H9 (cell line): ENCODE results near the gene TMEM132D. TPM values are rescaled to one million over a fixed set of nuclear protein-coding genes. Genes with fewer than 3 reads are reported as not detected.

Experiments used
- DNase-seq: peaks from one replicate; pipeline ENCODE4 v3.0.0-alpha.2; 2017
- H2AFZ ChIP-seq: one replicate; pipeline ENCODE4 v1.6.1; 2013; ENCODE audit warnings: mild to moderate bottlenecking, low read length, control low read depth, moderate library complexity
- H2AK5ac ChIP-seq: 2 replicates; pipeline ENCODE4 v1.6.1; 2013; ENCODE audit warnings: low read length, control low read depth, mixed read lengths; ENCODE audit not compliant: insufficient read length
- H2BK120ac ChIP-seq: one replicate; pipeline ENCODE4 v1.6.1; 2013; ENCODE audit warnings: low read depth, mild to moderate bottlenecking, low read length, control low read depth, inconsistent platforms; ENCODE audit not compliant: poor library complexity, severe bottlenecking
- H2BK12ac ChIP-seq: 2 replicates; pipeline ENCODE4 v1.6.1; 2013; ENCODE audit warnings: low read length, control low read depth, mixed read lengths, low read depth; ENCODE audit not compliant: insufficient read length
- H2BK15ac ChIP-seq: 2 replicates; pipeline ENCODE4 v1.6.1; 2013; ENCODE audit warnings: low read depth, low read length, control low read depth
- H2BK20ac ChIP-seq: one replicate; pipeline ENCODE4 v1.6.1; 2013; ENCODE audit warnings: low read depth, mild to moderate bottlenecking, low read length, control low read depth, inconsistent platforms; ENCODE audit not compliant: poor library complexity, severe bottlenecking
- H2BK5ac ChIP-seq: 2 replicates; pipeline ENCODE4 v1.6.1; 2013; ENCODE audit warnings: low read length, control low read depth, mixed read lengths; ENCODE audit not compliant: insufficient read length
- H3K14ac ChIP-seq: 2 replicates; pipeline ENCODE4 v1.6.1; 2013; ENCODE audit warnings: low read length, control low read depth; ENCODE audit not compliant: insufficient read depth
- H3K18ac ChIP-seq: 2 replicates; pipeline ENCODE4 v1.6.1; 2013; ENCODE audit warnings: low read depth, mild to moderate bottlenecking, mixed read lengths, low read length, control low read depth; ENCODE audit not compliant: insufficient read length
- H3K23ac ChIP-seq: 2 replicates; pipeline ENCODE4 v1.6.1; 2013; ENCODE audit warnings: low read length, control low read depth, mixed read lengths, low read depth; ENCODE audit not compliant: insufficient read length
- H3K23me2 ChIP-seq: 2 replicates; pipeline ENCODE4 v1.6.1; 2013; ENCODE audit warnings: low read depth, mild to moderate bottlenecking, mixed read lengths, low read length, control low read depth; ENCODE audit not compliant: insufficient read length, poor library complexity, severe bottlenecking
- H3K27ac ChIP-seq: 2 replicates; pipeline ENCODE4 v1.5.1; 2013; ENCODE audit warnings: low read length, control low read depth, mixed read lengths, low read depth; ENCODE audit not compliant: insufficient read length
- H3K27me3 ChIP-seq: 2 replicates; pipeline ENCODE4 v1.6.1; 2013; ENCODE audit warnings: low read length, control low read depth, inconsistent platforms; ENCODE audit not compliant: insufficient read depth
- H3K4ac ChIP-seq: 2 replicates; pipeline ENCODE4 v1.6.1; 2013; ENCODE audit warnings: low read depth, mild to moderate bottlenecking, control low read depth, inconsistent platforms, low read length, moderate library complexity
- H3K4me1 ChIP-seq: 2 replicates; pipeline ENCODE4 v1.6.1; 2013; ENCODE audit warnings: low read length, control low read depth, inconsistent platforms; ENCODE audit not compliant: insufficient read depth
- H3K4me2 ChIP-seq: 2 replicates; pipeline ENCODE4 v1.6.1; 2013; ENCODE audit warnings: low read length, control low read depth, mixed read lengths; ENCODE audit not compliant: insufficient read length, insufficient read depth
- H3K56ac ChIP-seq: 2 replicates; pipeline ENCODE4 v1.6.1; 2013; ENCODE audit warnings: low read depth, mild to moderate bottlenecking, mixed read lengths, low read length, control low read depth; ENCODE audit not compliant: insufficient read length
- H3K79me1 ChIP-seq: 2 replicates; pipeline ENCODE4 v1.6.1; 2013; ENCODE audit warnings: low read depth, mild to moderate bottlenecking, moderate library complexity, low read length, control low read depth, inconsistent platforms; ENCODE audit not compliant: insufficient read depth, poor library complexity, severe bottlenecking
- H3K79me2 ChIP-seq: 2 replicates; pipeline ENCODE4 v1.6.1; 2013; ENCODE audit warnings: low read length, control low read depth, inconsistent platforms; ENCODE audit not compliant: insufficient read depth
- H3K9ac ChIP-seq: 2 replicates; pipeline ENCODE4 v1.6.1; 2013; ENCODE audit warnings: low read length, control low read depth, mixed read lengths; ENCODE audit not compliant: insufficient read length; ENCODE audit errors: extremely low read depth
- H3K9me3 ChIP-seq: one replicate; pipeline ENCODE4 v1.6.1; 2013; ENCODE audit warnings: low read depth, low read length, inconsistent platforms; ENCODE audit not compliant: control insufficient read depth
- H3T11ph ChIP-seq: one replicate; pipeline ENCODE4 v1.6.1; 2013; ENCODE audit warnings: mild to moderate bottlenecking, low read length, control low read depth, inconsistent platforms
- H4K20me1 ChIP-seq: one replicate; pipeline ENCODE4 v1.6.1; 2013; ENCODE audit not compliant: control insufficient read depth, insufficient read length, insufficient read depth
- H4K5ac ChIP-seq: 2 replicates; pipeline ENCODE4 v1.6.1; 2013; ENCODE audit warnings: low read depth, mild to moderate bottlenecking, mixed read lengths, low read length, control low read depth; ENCODE audit not compliant: insufficient read length
- H4K8ac ChIP-seq: replicated peaks from 2 replicates; pipeline ENCODE4 v1.6.1; 2013; ENCODE audit warnings: low read length, control low read depth, mixed read lengths, low read depth; ENCODE audit not compliant: insufficient read length
- H4K91ac ChIP-seq: 2 replicates; pipeline ENCODE4 v1.6.1; 2013; ENCODE audit warnings: low read depth, mild to moderate bottlenecking, moderate library complexity, mixed read lengths, low read length, control low read depth; ENCODE audit not compliant: insufficient read length
- H3K27ac Mint-ChIP-seq, 3 experiments: 2 replicates in 2 of 3; 3 replicates in 1 of 3; pipeline ENCODE4 v1.8.0; 2020 to 2021; ENCODE audit warnings: mixed read lengths in 3 of 3, mild to moderate bottlenecking in 1 of 3, moderate library complexity in 1 of 3
- H3K27me3 Mint-ChIP-seq: 2 replicates; pipeline ENCODE4 v1.8.0; 2021; ENCODE audit warnings: low read depth, mild to moderate bottlenecking, moderate library complexity, mixed read lengths
- H3K36me3 Mint-ChIP-seq, 3 experiments: 2 replicates in 2 of 3; 3 replicates in 1 of 3; pipeline ENCODE4 v1.8.0; 2020 to 2021; ENCODE audit warnings: low read depth in 3 of 3, mixed read lengths in 3 of 3; ENCODE audit not compliant: insufficient read depth in 1 of 3
- H3K4me1 Mint-ChIP-seq, 2 experiments: 2 replicates each; pipeline ENCODE4 v1.8.0; 2020; ENCODE audit warnings: mixed read lengths in 2 of 2
- H3K4me3 Mint-ChIP-seq, 2 experiments: 2 replicates in 1 of 2; 3 replicates in 1 of 2; pipeline ENCODE4 v1.8.0; 2020 to 2021; ENCODE audit warnings: mild to moderate bottlenecking in 2 of 2, mixed read lengths in 2 of 2, moderate library complexity in 1 of 2
- H3K9me3 Mint-ChIP-seq, 2 experiments: 2 replicates in 1 of 2; 3 replicates in 1 of 2; pipeline ENCODE4 v1.8.0; 2020; ENCODE audit warnings: mild to moderate bottlenecking in 2 of 2, mixed read lengths in 2 of 2, moderate library complexity in 1 of 2
- WGBS: extraction: QIAGEN DNeasy Blood & Tissue Kit; methylation state at CpG from one replicate; pipeline ENCODE4 v1.1.7; 2013; ENCODE audit warnings: missing lambda C conversion rate, low lambda C conversion rate, mixed read lengths; ENCODE audit not compliant: insufficient read length; ENCODE audit errors: extremely low coverage; 5-methylcytosine and 5-hydroxymethylcytosine counted together
- total RNA-seq: library from RNA; stranded (reverse); gene quantifications from 2 replicates; pipeline ENCODE4 v1.2.1, GENCODE V29; 2021
- TF ChIP-seq, protein P1 (sequence below): fragments of 200-600 bp; sonication (generic); conservative IDR thresholded peaks from 3 replicates; pipeline ENCODE4 v1.8.0; 2021; ENCODE audit warnings: antibody characterized with exemption, mild to moderate bottlenecking

The TMEM132D gene
- total RNA-seq, 1 experiment from 2014 or later, result 6.1 TPM

DNA sequence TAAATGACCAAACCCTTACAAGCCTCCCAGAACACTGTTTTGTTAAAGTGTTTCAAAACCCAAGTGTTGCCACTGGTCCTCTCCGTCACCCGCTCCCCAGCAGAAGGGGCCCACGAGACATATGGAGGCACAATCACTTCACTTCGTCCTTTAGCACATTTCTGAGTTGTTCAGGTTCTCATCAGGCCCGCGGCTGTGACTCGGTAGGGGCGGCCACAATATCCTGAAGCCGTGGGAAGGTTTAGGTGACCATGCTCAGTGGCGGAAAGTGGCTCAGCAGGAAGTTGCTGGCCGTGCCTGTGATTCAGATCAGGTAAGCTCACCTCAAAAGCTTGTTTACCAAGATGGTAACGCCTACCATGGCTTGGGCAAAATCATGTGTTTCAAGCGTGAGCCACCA is 823.0 kb downstream of the TMEM132D start:
- H2BK5ac ChIP-seq, result no peak overlapping the region
- TF ChIP-seq, protein P1, sequence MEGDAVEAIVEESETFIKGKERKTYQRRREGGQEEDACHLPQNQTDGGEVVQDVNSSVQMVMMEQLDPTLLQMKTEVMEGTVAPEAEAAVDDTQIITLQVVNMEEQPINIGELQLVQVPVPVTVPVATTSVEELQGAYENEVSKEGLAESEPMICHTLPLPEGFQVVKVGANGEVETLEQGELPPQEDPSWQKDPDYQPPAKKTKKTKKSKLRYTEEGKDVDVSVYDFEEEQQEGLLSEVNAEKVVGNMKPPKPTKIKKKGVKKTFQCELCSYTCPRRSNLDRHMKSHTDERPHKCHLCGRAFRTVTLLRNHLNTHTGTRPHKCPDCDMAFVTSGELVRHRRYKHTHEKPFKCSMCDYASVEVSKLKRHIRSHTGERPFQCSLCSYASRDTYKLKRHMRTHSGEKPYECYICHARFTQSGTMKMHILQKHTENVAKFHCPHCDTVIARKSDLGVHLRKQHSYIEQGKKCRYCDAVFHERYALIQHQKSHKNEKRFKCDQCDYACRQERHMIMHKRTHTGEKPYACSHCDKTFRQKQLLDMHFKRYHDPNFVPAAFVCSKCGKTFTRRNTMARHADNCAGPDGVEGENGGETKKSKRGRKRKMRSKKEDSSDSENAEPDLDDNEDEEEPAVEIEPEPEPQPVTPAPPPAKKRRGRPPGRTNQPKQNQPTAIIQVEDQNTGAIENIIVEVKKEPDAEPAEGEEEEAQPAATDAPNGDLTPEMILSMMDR, result no peak
- H3K4me1 ChIP-seq, result no peaks in the 10 kb centered on the region
- H3K9me3 ChIP-seq, result no peaks in the 10 kb centered on the region
- no peaks in the 10 kb centered on the region for H3K9me3 Mint-ChIP-seq
- no peak overlapping the region for H2BK12ac ChIP-seq
- H2BK15ac ChIP-seq, result no peak overlapping the region
- H3K23me2 ChIP-seq, result no peaks in the 10 kb centered on the region
- no peak overlapping the region for H4K5ac ChIP-seq
- H3K14ac ChIP-seq, result no peak overlapping the region
- no peaks in the 10 kb centered on the region for H3K27me3 ChIP-seq
- H3K27ac Mint-ChIP-seq, result no peak overlapping the region
- H3K79me2 ChIP-seq, result no peaks in the 10 kb centered on the region
- no peak overlapping the region for H4K91ac ChIP-seq
- H3K4me1 Mint-ChIP-seq, result no peaks in the 10 kb centered on the region
- no peak overlapping the region for H3K9ac ChIP-seq
- no peak overlapping the region for H3K4ac ChIP-seq
- H3K4me2 ChIP-seq, result no peak overlapping the region
- no peak overlapping the region for H3K56ac ChIP-seq
- H2BK120ac ChIP-seq, result no peak overlapping the region
- H2AK5ac ChIP-seq, result no peak overlapping the region
- H3K18ac ChIP-seq, result no peak overlapping the region
- H3K27me3 Mint-ChIP-seq, result peaks cover 1% of the 10 kb centered on the region
- no peaks in the 10 kb centered on the region for H3K79me1 ChIP-seq
- no peak for DNase-seq
- H2BK20ac ChIP-seq, result no peak overlapping the region
- H3K36me3 Mint-ChIP-seq, result peaks cover 0 to 5% (median 0%) of the 10 kb centered on the region in 3 experiments; a peak in 4 of 7 replicates
- no peak overlapping the region for H3K4me3 Mint-ChIP-seq
- no peak overlapping the region for H3T11ph ChIP-seq
- WGBS, result no CpG with 5 or more reads among the region's 13 CpGs
- H4K20me1 ChIP-seq, result no peaks in the 10 kb centered on the region
- no peak overlapping the region for H2AFZ ChIP-seq
- H3K27ac ChIP-seq, result no peak overlapping the region
- no peak overlapping the region for H4K8ac ChIP-seq
- no peak overlapping the region for H3K23ac ChIP-seq
